Left cardiac atrium (tissue), 4 donors: ENCODE measurements around the gene CDON. TPM values are rescaled to one million over a fixed set of nuclear protein-coding genes. Genes with fewer than 3 reads are reported as not detected.
A peak's percentile ranks its signal among the peaks of the same experiment; 100 is the strongest.

ENCODE experiments used
- ATAC-seq, 2 donors: fragments of 200-7000 bp; cut with Tn5 transposase; one replicate each; pipeline ENCODE4 v1.9.1; 2020; ENCODE audit warnings: mild to moderate bottlenecking in 2 of 2, moderate library complexity in 2 of 2
- DNase-seq: peaks from one replicate; pipeline ENCODE4 v3.0.0-alpha.2; 2020
- intact Hi-C, 2 donors: fragments of 100-400 bp; cut with DNase I; formaldehyde crosslinking; loops; one replicate each; pipeline versions ENCODE4 v1.14.1 to v1.15.1; 2022 to 2023
- total RNA-seq, 2 donors: library from RNA; stranded (reverse); fragmentation: NEBNext Ultra II Directional; extraction: Animal tissue kit (Norgen Biotek cat#: 25700); gene quantifications; one replicate each; pipeline ENCODE4 v1.2.1, GENCODE V29; 2021
- donor health status: DM: no; HTN: yes; CAD: no.
- donor health status: DM: no; HTN: yes; CAD: no; lungs with severe emphysema.
- donor health status: DM: yes; HTN: yes; CAD: no.
- donor health status: Dilated cardiomyopathy.

CDON gene
- total RNA-seq, 2 donors from 2014 or later, result 13.6 to 30.0 TPM

GRCh38 chr11:126088999-126089398, 26.3 kb upstream of the CDON start:
- DNase-seq (no peak), ATAC-seq (no peak)
- intact Hi-C loops, result no loop called here

- ATAC-seq (no peak), DNase-seq (no peak)
- intact Hi-C loops, result no loop called here
Observed at GRCh38 chr11:126086248-126086647, 23.6 kb upstream of the CDON start.

- ATAC-seq (no peak), DNase-seq (no peak)
- intact Hi-C loops, result no loop called here
Observed at GRCh38 chr11:126084608-126084912, 21.9 kb upstream of the CDON start.

- peak in 1 of 2 donors; percentile 46 for ATAC-seq
- DNase-seq, result no peak
- intact Hi-C loops, result no loop called here
Observed at GRCh38 chr11:126083829-126084607, 21.4 kb upstream of the CDON start.

- intact Hi-C loops, result no loop called here
- ATAC-seq (peak; percentile 45 to 64), DNase-seq (no peak)
Observed at GRCh38 chr11:126082251-126083109, 19.8 kb upstream of the CDON start.

- ATAC-seq (no peak), DNase-seq (no peak)
- intact Hi-C loops, result no loop called here
Observed at GRCh38 chr11:126081915-126082250, 19.2 kb upstream of the CDON start.

GRCh38 chr11:126080161-126080941, 17.7 kb upstream of the CDON start:
- intact Hi-C loops, result no loop called here
- DNase-seq (no peak), ATAC-seq (peak in 1 of 2 donors; percentile 60)

GRCh38 chr11:126079621-126080124, 17.0 kb upstream of the CDON start:
- DNase-seq, result no peak
- no peak for ATAC-seq
- intact Hi-C loops, result no loop called here

GRCh38 chr11:126076641-126077040, 14.0 kb upstream of the CDON start:
- intact Hi-C loops, result no loop called here
- ATAC-seq, result no peak
- DNase-seq, result no peak

GRCh38 chr11:126072801-126073594, 10.3 kb upstream of the CDON start:
- ATAC-seq (no peak), DNase-seq (no peak)
- intact Hi-C loops, result no loop called here

GRCh38 chr11:126072141-126072741, 9.6 kb upstream of the CDON start:
- ATAC-seq (no peak), DNase-seq (no peak)
- intact Hi-C loops, result no loop called here

GRCh38 chr11:126063507-126063852, 814 bp upstream of the CDON start:
- intact Hi-C loops, result loop anchor here in 1 of 2 donors (5.0 kb wide), 2 partner anchors 134 to 141 kb away; no protein-coding TSS in a partner anchor
- ATAC-seq (no peak), DNase-seq (no peak)

- ATAC-seq, result peak in 1 of 2 donors; percentile 1
- intact Hi-C loops, result loop anchor here in 1 of 2 donors (5.0 kb wide), 2 partner anchors 135 to 140 kb away; no protein-coding TSS in a partner anchor
- DNase-seq, result no peak
Observed at GRCh38 chr11:126061707-126062678, 673 bp downstream of the CDON start.

GRCh38 chr11:126060757-126061171, 1.9 kb downstream of the CDON start:
- DNase-seq (no peak), ATAC-seq (no peak)
- intact Hi-C loops, result loop anchor here in 1 of 2 donors (5.0 kb wide), 2 partner anchors 137 to 138 kb away; no protein-coding TSS in a partner anchor

GRCh38 chr11:126059238-126059781, 3.4 kb downstream of the CDON start:
- no peak for DNase-seq
- intact Hi-C loops, result no loop called here
- ATAC-seq, result no peak

GRCh38 chr11:126058105-126058874, 4.4 kb downstream of the CDON start:
- no peak for ATAC-seq
- intact Hi-C loops, result no loop called here

More at GRCh38 chr11:126058105-126058874, 4.4 kb downstream of the CDON start:
- DNase-seq, result no peak
